GM12878 (cell line): ENCODE data around the gene TMPRSS3. TPM values are rescaled to one million over a fixed set of nuclear protein-coding genes. Genes with fewer than 3 reads are reported as not detected.

ENCODE experiments used
- ATAC-seq: fragments of 200-7000 bp; cut with Tn5 transposase; 3 replicates; pipeline ENCODE4 v1.9.1; 2020; ENCODE audit warnings: mild to moderate bottlenecking, moderate library complexity
- BruUV-seq: library from RNA; stranded (reverse); fragments of 400-500 nt; replicated peaks from 2 replicates; lab custom pipeline; 2021; lab: Mats Ljungman, UMichigan
- CTCF ChIA-PET: fragments of 300-600 bp; sonication (Branson Sonifier 250); formaldehyde crosslinking; extraction: SDS; loops from one replicate; lab custom pipeline; 2021; ENCODE audit warnings: inconsistent platforms; lab: Yijun Ruan, JAX
- POLR2A ChIA-PET: fragments of 350-600 bp; formaldehyde crosslinking; extraction: SDS; loops from one replicate; lab custom pipeline; 2021; ENCODE audit warnings: inconsistent platforms; lab: Charles Lee
- RAD21 ChIA-PET: fragments of 300-600 bp; sonication (Branson Sonifier 250); formaldehyde crosslinking; loops from one replicate; lab custom pipeline; 2023; ENCODE audit warnings: antibody characterized with exemption; ENCODE audit not compliant: unreplicated experiment; lab: Charles Lee
- SMC1A ChIA-PET: fragments of 300-600 bp; sonication (Branson Sonifier 250); formaldehyde crosslinking; loops from one replicate; lab custom pipeline; 2023; ENCODE audit not compliant: unreplicated experiment, uncharacterized antibody; lab: Charles Lee
- DNase-seq: peaks from one replicate; pipeline ENCODE4 v3.0.0-alpha.2; 2011; ENCODE audit warnings: low read depth, low spot score
- FAIRE-seq: peaks from 3 replicates; lab custom pipeline; 2011; peaks lifted over from hg19 to GRCh38; lab: Jason Lieb, UNC
- H2AFZ ChIP-seq: 2 replicates; pipeline ENCODE4 v1.6.0; 2011; ENCODE audit warnings: low read depth, low read length, control low read depth; ENCODE audit not compliant: control insufficient read depth
- H3K27ac ChIP-seq: 2 replicates; pipeline ENCODE4 v1.5.1; 2011; ENCODE audit warnings: control low read depth; ENCODE audit not compliant: control insufficient read depth, insufficient read depth
- H3K27me3 ChIP-seq, 2 experiments: replicated peaks in 1 of 2; 2 replicates each; pipeline versions ENCODE4 v1.6.0 to v1.6.1; 2011; ENCODE audit warnings: low read length in 1 of 2; ENCODE audit not compliant: control insufficient read depth in 2 of 2, insufficient read depth in 2 of 2
- H3K36me3 ChIP-seq, 2 experiments: 2 replicates each; pipeline ENCODE4 v1.5.1; 2011; ENCODE audit warnings: low read length in 1 of 2; ENCODE audit not compliant: control insufficient read depth in 2 of 2, insufficient read depth in 2 of 2
- H3K4me1 ChIP-seq: 2 replicates; pipeline ENCODE4 v1.6.1; 2011; ENCODE audit warnings: mild to moderate bottlenecking, low read length, moderate library complexity, mixed read lengths; ENCODE audit not compliant: control insufficient read depth, insufficient read depth
- H3K4me2 ChIP-seq: 2 replicates; pipeline ENCODE4 v1.6.0; 2011; ENCODE audit warnings: control low read depth; ENCODE audit not compliant: control insufficient read depth, insufficient read depth
- H3K4me3 ChIP-seq: fragments of 200-600 bp; sonication (generic); 2 replicates; pipeline ENCODE4 v1.5.1; 2016
- H3K79me2 ChIP-seq: 2 replicates; pipeline ENCODE4 v1.6.0; 2011; ENCODE audit warnings: low read length; ENCODE audit not compliant: control insufficient read depth, insufficient read depth
- H3K9ac ChIP-seq: 2 replicates; pipeline ENCODE4 v1.8.0; 2011; ENCODE audit warnings: low read length, control low read depth, mixed read lengths; ENCODE audit not compliant: control insufficient read depth, insufficient read depth
- H3K9me3 ChIP-seq: replicated peaks from 3 replicates; pipeline ENCODE4 v1.5.1; 2011; ENCODE audit warnings: mild to moderate bottlenecking, low read length; ENCODE audit not compliant: control insufficient read depth, insufficient read depth
- H4K20me1 ChIP-seq: 2 replicates; pipeline ENCODE4 v1.6.0; 2011; ENCODE audit not compliant: control insufficient read depth, insufficient read depth
- CTCF ChIP-seq, 3 experiments: IDR thresholded peaks in 2 of 3; conservative IDR thresholded peaks in 1 of 3; 2 replicates each; pipeline ENCODE4 v1.5.1; 2011; ENCODE audit warnings: low read depth in 3 of 3, low read length in 3 of 3, mild to moderate bottlenecking in 3 of 3, control low read depth in 2 of 3, moderate library complexity in 2 of 3, inconsistent platforms in 1 of 3, mixed read lengths in 1 of 3; ENCODE audit not compliant: control insufficient read depth in 2 of 3, insufficient read depth in 1 of 3; ENCODE audit errors: extremely low read depth in 1 of 3
- DPF2 ChIP-seq: fragments of 450-650 bp; IDR thresholded peaks from 2 replicates; pipeline ENCODE4 v1.6.1; 2017; ENCODE audit warnings: mild to moderate bottlenecking
- EGR1 ChIP-seq, 2 experiments: IDR thresholded peaks; 1 replicate in 1 of 2; 2 replicates in 1 of 2; pipeline ENCODE4 v1.6.1; 2011 to 2012; ENCODE audit warnings: low read depth in 2 of 2, low read length in 2 of 2, borderline replicate concordance in 1 of 2, mild to moderate bottlenecking in 1 of 2, moderate library complexity in 1 of 2
- HDAC2 ChIP-seq: fragments of 200-600 bp; sonication (generic); IDR thresholded peaks from 2 replicates; pipeline ENCODE4 v1.6.1; 2017
- JUNB ChIP-seq: IDR thresholded peaks from 2 replicates; pipeline ENCODE4 v1.6.1; 2016; ENCODE audit warnings: antibody characterized with exemption, mild to moderate bottlenecking
- NFIC ChIP-seq: IDR thresholded peaks from 2 replicates; pipeline ENCODE4 v1.6.1; 2012; ENCODE audit warnings: low read depth, mild to moderate bottlenecking, inconsistent platforms, low read length, moderate library complexity
- POU2F2 ChIP-seq: IDR thresholded peaks from 3 replicates; pipeline ENCODE4 v1.6.1; 2011; ENCODE audit warnings: low read depth, mild to moderate bottlenecking, low read length, borderline replicate concordance
- RAD21 ChIP-seq: IDR thresholded peaks from 2 replicates; pipeline ENCODE4 v1.6.1; 2011; ENCODE audit warnings: mild to moderate bottlenecking, low read depth, low read length, moderate library complexity; ENCODE audit not compliant: insufficient read depth
- SMC3 ChIP-seq: IDR thresholded peaks from 2 replicates; pipeline ENCODE4 v1.6.1; 2011; ENCODE audit warnings: low read length, improper control_type of control experiment, borderline replicate concordance
- SUZ12 ChIP-seq: fragments of 200-600 bp; sonication (generic); IDR thresholded peaks from one replicate; pipeline ENCODE4 v1.6.1; 2018; ENCODE audit warnings: antibody characterized with exemption, mild to moderate bottlenecking; ENCODE audit not compliant: unreplicated experiment
- YY1 ChIP-seq: IDR thresholded peaks from 2 replicates; pipeline ENCODE4 v1.6.1; 2011; ENCODE audit warnings: low read depth, mild to moderate bottlenecking, low read length
- ZBTB4 ChIP-seq: fragments of 450-650 bp; formaldehyde crosslinking; IDR thresholded peaks from 2 replicates; pipeline ENCODE4 v1.4.0; 2022; ENCODE audit warnings: mild to moderate bottlenecking, moderate library complexity
- WGBS: methylation state at CpG from one replicate; pipeline ENCODE4 v1.1.6; 2016; ENCODE audit warnings: low lambda C conversion rate; ENCODE audit not compliant: insufficient replicate concordance, insufficient coverage; ENCODE audit errors: missing lambda C conversion rate; 5-methylcytosine and 5-hydroxymethylcytosine counted together
- in situ Hi-C: fragments of 300-500 bp; cut with MboI; formaldehyde crosslinking; loops from 9 replicates; pipeline ENCODE4 v1.14.3; 2018; ENCODE audit warnings: mixed read lengths
- intact Hi-C: fragments of 100-400 bp; cut with micrococcal nuclease; formaldehyde crosslinking; loops from one replicate; pipeline ENCODE4 v1.14.2; 2022; ENCODE audit not compliant: unreplicated experiment
- polyA plus RNA-seq, 11 experiments: library from polyadenylated mRNA; depleted of rRNA in 4 of 11; unstranded in 6 of 11; stranded (reverse) in 5 of 11; fragments of >200 nt; fragmentation: Nextera tagmentation in 4 of 11; fragmentation: Illumina TruSeq in 1 of 11; extraction: Ambion mirVana in 4 of 11; extraction: Trizol in 1 of 11; gene quantifications; 1 replicate in 1 of 11; 2 replicates in 10 of 11; pipeline versions ENCODE4 v1.2.1 to v1.2.3, GENCODE V29; 2011 to 2016; ENCODE audit warnings: inconsistent platforms in 2 of 11, missing spikeins in 2 of 11, low read depth in 1 of 11
- total RNA-seq, 4 experiments: library from RNA; depleted of rRNA in 3 of 4; stranded (reverse); fragments of >200 nt in 3 of 4; fragmentation: Illumina TruSeq in 1 of 4; extraction: Trizol in 1 of 4; gene quantifications; 2 replicates each; pipeline versions ENCODE4 v1.2.1 to v1.2.3, GENCODE V29; 2013 to 2021

The TMPRSS3 gene
- total and polyA plus RNA-seq, 10 of the 15 experiments (the other 5 are each of a cell fraction or from before 2014, with no cell fraction given) = 0.51 to 1.5 (median 0.82) TPM; not detected in 1

GRCh38 chr21:42381347-42381984 is 14.4 kb downstream of the TMPRSS3 start:
- H2AFZ ChIP-seq = no peak overlapping the region
- H3K4me3 ChIP-seq = no peak overlapping the region
- DNase-seq (no peak), ATAC-seq (peak; percentile 62), FAIRE-seq (no peak)
- CTCF ChIA-PET = interaction anchor here (0.7 to 2.3 kb wide), 13 partner anchors 11 to 234 kb away, joined by 3 to 7 read pairs (median 4); no protein-coding TSS in a partner anchor
- WGBS = 7% methylated on average over 1 of the region's 1 CpG
- no peaks in the 10 kb centered on the region for H3K27me3 ChIP-seq
- POLR2A ChIA-PET = no interaction called here
- intact Hi-C loops = loop anchor here (2.0 kb wide), 1 partner anchor 19 kb away; no protein-coding TSS in a partner anchor
- TF ChIP-seq HDAC2 = no peak
- TF ChIP-seq SUZ12 = no peak
- TF ChIP-seq YY1 = no peak
- peak; percentile 38 to 59 (median 49); a peak in 5 of 6 replicates for TF ChIP-seq CTCF (IDR thresholded peaks at IDR 0.05 in 2 of 3, conservative IDR thresholded peaks at IDR 0.05 in 1 of 3; ENCODE audit: control insufficient read depth in 2 of 3, extremely low read depth in 1 of 3, insufficient read depth in 1 of 3, low read depth in 3 of 3, low read length in 3 of 3)
- peak; percentile 58 for TF ChIP-seq RAD21
- no peak for TF ChIP-seq JUNB
- TF ChIP-seq POU2F2 = no peak
- no peak for TF ChIP-seq NFIC
- no peak for TF ChIP-seq EGR1 (IDR thresholded peaks at IDR 0.05; ENCODE audit: borderline replicate concordance in 1 of 2, low read depth in 2 of 2, low read length in 2 of 2)
- no peak for TF ChIP-seq DPF2
- no peak for TF ChIP-seq ZBTB4 (CRISPR knock-in tag)
- TF ChIP-seq SMC3 = peak; percentile 21; the same call in 1 of the 2 replicates
- no TSS peak for BruUV-seq
- H3K4me2 ChIP-seq = no peak overlapping the region
- no peaks in the 10 kb centered on the region for H4K20me1 ChIP-seq
- H3K9me3 ChIP-seq = peaks cover 6% of the 10 kb centered on the region; the same call in 2 of the 3 replicates
- SMC1A ChIA-PET = interaction anchor here (0.8 to 4.7 kb wide), 8 partner anchors 9 to 60 kb away, joined by 3 to 19 read pairs (median 4); no protein-coding TSS in a partner anchor
- no peaks in the 10 kb centered on the region for H3K36me3 ChIP-seq
- 0 out of 2 replicates have a peak, but pooled peaks cover 3% of the 10 kb centered on the region for H3K4me1 ChIP-seq
- H3K9ac ChIP-seq = no peak overlapping the region
- no peaks in the 10 kb centered on the region for H3K79me2 ChIP-seq
- in situ Hi-C loops = no loop called here
- RAD21 ChIA-PET = interaction anchor here (0.8 to 1.2 kb wide), 7 partner anchors 11 to 217 kb away, joined by 3 to 4 read pairs (median 3); partner anchors contain the start of gene TFF1
- H3K27ac ChIP-seq = no peak overlapping the region
